ENCODE data around the gene MMD.

The MMD gene

GRCh38 chr17:55345132-55345531, 76.5 kb downstream of the MMD start:
- DNase-seq, result no peak

GRCh38 chr17:55344514-55344997, 77.1 kb downstream of the MMD start:
- no peak for DNase-seq

- DNase-seq, result no peak
These were observed 77.6 kb downstream of the MMD start for GRCh38 chr17:55343900-55344513.

GRCh38 chr17:55342800-55343585, 78.6 kb downstream of the MMD start:
- no peak for DNase-seq

Measured in eye (tissue), 1 donor.